Fibroblast of upper back skin (primary cell): Measurements from ENCODE around the gene MYCL.
A peak's percentile ranks its signal among the peaks of the same experiment; 100 is the strongest.
"Not testable (repeated sequence)": the region's sequence is repeated elsewhere in the genome, so short reads cannot be mapped to it uniquely, and the experiment has no call there.

Experiments used
- DNase-seq: peaks from one replicate; pipeline ENCODE4 v3.0.0-alpha.2; 2013

The MYCL gene

GRCh38 chr1:39890273-39890672, 11.4 kb downstream of the MYCL start:
- DNase-seq = no peak

GRCh38 chr1:39886757-39887231, 14.9 kb downstream of the MYCL start:
- peak; percentile 55 for DNase-seq

GRCh38 chr1:39885516-39885915, 16.2 kb downstream of the MYCL start:
- no peak for DNase-seq

GRCh38 chr1:39882152-39882551, 19.6 kb downstream of the MYCL start:
- no peak for DNase-seq

- no peak for DNase-seq
Observed at GRCh38 chr1:39877980-39878956, 23.4 kb downstream of the MYCL start.

- no peak for DNase-seq
Observed at GRCh38 chr1:39877231-39877778, 24.4 kb downstream of the MYCL start.

GRCh38 chr1:39876144-39876543, 25.6 kb downstream of the MYCL start:
- no peak for DNase-seq

- DNase-seq = no peak
Observed at GRCh38 chr1:39872698-39873097, 29.0 kb downstream of the MYCL start.

- DNase-seq = no peak
Observed at GRCh38 chr1:39871796-39872195, 29.9 kb downstream of the MYCL start.

- not testable (repeated sequence) for DNase-seq
Observed at GRCh38 chr1:39871043-39871442, 30.7 kb downstream of the MYCL start.

GRCh38 chr1:39869538-39870112, 32.1 kb downstream of the MYCL start:
- DNase-seq = not testable (repeated sequence)

GRCh38 chr1:39866767-39867166, 35.0 kb downstream of the MYCL start:
- DNase-seq = peak; percentile 78

- no peak for DNase-seq
Observed at GRCh38 chr1:39865762-39866161, 36.0 kb downstream of the MYCL start.

- DNase-seq = no peak
Observed at GRCh38 chr1:39863177-39863576, 38.5 kb downstream of the MYCL start.

- no peak for DNase-seq
Observed at GRCh38 chr1:39861003-39861402, 40.7 kb downstream of the MYCL start.

- DNase-seq = no peak
Observed at GRCh38 chr1:39859859-39860812, 41.6 kb downstream of the MYCL start.

GRCh38 chr1:39858315-39858714, 43.4 kb downstream of the MYCL start:
- no peak for DNase-seq

- no peak for DNase-seq
Observed at GRCh38 chr1:39857126-39857878, 44.4 kb downstream of the MYCL start.

- no peak for DNase-seq
Observed at GRCh38 chr1:39854738-39855137, 47.0 kb downstream of the MYCL start.

- no peak for DNase-seq
Observed at GRCh38 chr1:39854314-39854713, 47.4 kb downstream of the MYCL start.

- DNase-seq = no peak
Observed at GRCh38 chr1:39852876-39853275, 48.8 kb downstream of the MYCL start.
